ENCODE data around the gene KIF16B. TPM values are rescaled to one million over a fixed set of nuclear protein-coding genes. Genes with fewer than 3 reads are reported as not detected.

The KIF16B gene
- total RNA-seq, 1 experiment from 2014 or later: 4.6 TPM

- CTCF ChIA-PET: no interaction called here
Measured at GRCh38 chr20:16417001-16417400, 156.2 kb downstream of the KIF16B start.

GRCh38 chr20:16415071-16416053, 157.9 kb downstream of the KIF16B start:
- DNase-seq (ENCODE audit: low spot score): no peak
- TF ChIP-seq EZH2 (IDR thresholded peaks at IDR 0.05; ENCODE audit: borderline replicate concordance, low read depth, low read length, poor library complexity, severe bottlenecking): no peak
- no peak for TF ChIP-seq CTCF (conservative IDR thresholded peaks at IDR 0.05; ENCODE audit: low read depth, low read length)
- Histone ChIP-seq H3K4me3 (ENCODE audit: low read depth, low read length, poor library complexity, severe bottlenecking) (no peak overlapping the region), H3K9me3 (ENCODE audit: low read depth, low read length, poor library complexity, severe bottlenecking) (no peaks in the 10 kb centered on the region), H3K27ac (ENCODE audit: low read depth, low read length, poor library complexity, severe bottlenecking) (no peak overlapping the region), H3K36me3 (ENCODE audit: insufficient read depth, low read length, poor library complexity, severe bottlenecking) (no peaks in the 10 kb centered on the region), H3K4me1 (ENCODE audit: insufficient read depth, low read length, poor library complexity, severe bottlenecking) (no peaks in the 10 kb centered on the region), H3K27me3 (replicated peaks; ENCODE audit: insufficient read depth, low read depth, low read length, poor library complexity) (no peaks in the 10 kb centered on the region)
- no TSS peak for BruUV-seq (replicated peaks)
- CTCF ChIA-PET: no interaction called here
- POLR2A ChIA-PET (ENCODE audit: low non-redundant PET): no interaction called here
- intact Hi-C loops (cut with micrococcal nuclease; ENCODE audit: unreplicated experiment): no loop called here

More at GRCh38 chr20:16417001-16417400, 156.2 kb downstream of the KIF16B start:
- intact Hi-C loops (cut with micrococcal nuclease; ENCODE audit: unreplicated experiment): no loop called here
- POLR2A ChIA-PET (ENCODE audit: low non-redundant PET): no interaction called here
- no peaks in the 10 kb centered on the region for H3K9me3 ChIP-seq (ENCODE audit: low read depth, low read length, poor library complexity, severe bottlenecking)
- no peaks in the 10 kb centered on the region for H3K27me3 ChIP-seq (replicated peaks; ENCODE audit: insufficient read depth, low read depth, low read length, poor library complexity)
- no peaks in the 10 kb centered on the region for H3K4me1 ChIP-seq (ENCODE audit: insufficient read depth, low read length, poor library complexity, severe bottlenecking)
- no peak for DNase-seq (ENCODE audit: low spot score)
- no peak overlapping the region for H3K4me3 ChIP-seq (ENCODE audit: low read depth, low read length, poor library complexity, severe bottlenecking)
- BruUV-seq (replicated peaks): no TSS peak
- no peaks in the 10 kb centered on the region for H3K36me3 ChIP-seq (ENCODE audit: insufficient read depth, low read length, poor library complexity, severe bottlenecking)
- no peak overlapping the region for H3K27ac ChIP-seq (ENCODE audit: low read depth, low read length, poor library complexity, severe bottlenecking)
- no peak for TF ChIP-seq EZH2 (IDR thresholded peaks at IDR 0.05; ENCODE audit: borderline replicate concordance, low read depth, low read length, poor library complexity, severe bottlenecking)
- TF ChIP-seq CTCF (conservative IDR thresholded peaks at IDR 0.05; ENCODE audit: low read depth, low read length): no peak

- CTCF ChIA-PET: no interaction called here
- TF ChIP-seq CTCF (conservative IDR thresholded peaks at IDR 0.05; ENCODE audit: low read depth, low read length): no peak
- no peak for TF ChIP-seq EZH2 (IDR thresholded peaks at IDR 0.05; ENCODE audit: borderline replicate concordance, low read depth, low read length, poor library complexity, severe bottlenecking)
- H3K27ac ChIP-seq (ENCODE audit: low read depth, low read length, poor library complexity, severe bottlenecking): no peak overlapping the region
- BruUV-seq (replicated peaks): no TSS peak
- no peak for DNase-seq (ENCODE audit: low spot score)
- H3K4me3 ChIP-seq (ENCODE audit: low read depth, low read length, poor library complexity, severe bottlenecking): no peak overlapping the region
- H3K36me3 ChIP-seq (ENCODE audit: insufficient read depth, low read length, poor library complexity, severe bottlenecking): no peaks in the 10 kb centered on the region
- POLR2A ChIA-PET (ENCODE audit: low non-redundant PET): no interaction called here
- H3K27me3 ChIP-seq (replicated peaks; ENCODE audit: insufficient read depth, low read depth, low read length, poor library complexity): no peaks in the 10 kb centered on the region
- intact Hi-C loops (cut with micrococcal nuclease; ENCODE audit: unreplicated experiment): no loop called here
- H3K9me3 ChIP-seq (ENCODE audit: low read depth, low read length, poor library complexity, severe bottlenecking): no peaks in the 10 kb centered on the region
- no peaks in the 10 kb centered on the region for H3K4me1 ChIP-seq (ENCODE audit: insufficient read depth, low read length, poor library complexity, severe bottlenecking)
Measured at GRCh38 chr20:16412906-16413305, 160.3 kb downstream of the KIF16B start.
